ENCODE measurements around the gene CRYGA.

Gene CRYGA

GRCh38 chr2:208192611-208193236, 29.3 kb upstream of the CRYGA start:
- Histone ChIP-seq H3F3A (ENCODE audit: control insufficient read depth, insufficient read depth) (no peaks in the 10 kb centered on the region), H3K4me3 (ENCODE audit: low read length) (no peak overlapping the region), H3K79me2 (ENCODE audit: control insufficient read depth, low read length) (no peaks in the 10 kb centered on the region), H3K27ac (ENCODE audit: low read depth, low read length) (no peak overlapping the region), H3K9me3 (ENCODE audit: control insufficient read depth, insufficient read depth, low read length) (no peaks in the 10 kb centered on the region), H3K4me1 (ENCODE audit: control insufficient read depth, low read length) (no peaks in the 10 kb centered on the region), H3K4me2 (ENCODE audit: low read length) (no peak overlapping the region), H4K20me1 (ENCODE audit: control insufficient read depth, insufficient read depth, low read depth, low read length) (no peaks in the 10 kb centered on the region), H3K27me3 (ENCODE audit: control insufficient read depth, low read length) (no peaks in the 10 kb centered on the region), H3K36me3 (ENCODE audit: control insufficient read depth, low read length) (no peaks in the 10 kb centered on the region), H3K9me2 (replicated peaks; ENCODE audit: control insufficient read depth, low read length) (no peaks in the 10 kb centered on the region)
- TF ChIP-seq CTCF (IDR thresholded peaks at IDR 0.05; ENCODE audit: low read depth, low read length, poor library complexity, severe bottlenecking) (no peak), EZH2phosphoT487 (IDR thresholded peaks at IDR 0.05; ENCODE audit: borderline replicate concordance, low read length) (no peak)

- Histone ChIP-seq H3K27me3 (ENCODE audit: control insufficient read depth, low read length) (0 out of 2 replicates have a peak, but pooled peaks cover 5% of the 10 kb centered on the region), H3K9me3 (ENCODE audit: control insufficient read depth, insufficient read depth, low read length) (no peaks in the 10 kb centered on the region), H3K4me3 (ENCODE audit: low read length) (no peak within 1 kb of the TSS), H3K79me2 (ENCODE audit: control insufficient read depth, low read length) (no peaks in the 10 kb centered on the region), H3F3A (ENCODE audit: control insufficient read depth, insufficient read depth) (no peaks in the 10 kb centered on the region), H3K9me2 (replicated peaks; ENCODE audit: control insufficient read depth, low read length) (no peaks in the 10 kb centered on the region), H4K20me1 (ENCODE audit: control insufficient read depth, insufficient read depth, low read depth, low read length) (no peaks in the 10 kb centered on the region), H3K27ac (ENCODE audit: low read depth, low read length) (no peak within 1 kb of the TSS), H3K36me3 (ENCODE audit: control insufficient read depth, low read length) (no peaks in the 10 kb centered on the region), H3K4me1 (ENCODE audit: control insufficient read depth, low read length) (no peaks in the 10 kb centered on the region), H3K4me2 (ENCODE audit: low read length) (no peak within 1 kb of the TSS)
- TF ChIP-seq CTCF (IDR thresholded peaks at IDR 0.05; ENCODE audit: low read depth, low read length, poor library complexity, severe bottlenecking) (no peak), EZH2phosphoT487 (IDR thresholded peaks at IDR 0.05; ENCODE audit: borderline replicate concordance, low read length) (no peak)
Observed at GRCh38 chr2:208189810-208190503, 26.6 kb upstream of the CRYGA start, which contains the start of gene C2orf80. Gene C2orf80, minus strand, starts transcription at chr2:208190030. Its CDS starts 3,044 bp downstream, at chr2:208186986.

- no peak overlapping the region for H3K27ac ChIP-seq (ENCODE audit: low read depth, low read length)
- no peaks in the 10 kb centered on the region for H4K20me1 ChIP-seq (ENCODE audit: control insufficient read depth, insufficient read depth, low read depth, low read length)
- no peaks in the 10 kb centered on the region for H3K9me3 ChIP-seq (ENCODE audit: control insufficient read depth, insufficient read depth, low read length)
- H3K4me2 ChIP-seq (ENCODE audit: low read length) = no peak overlapping the region
- H3K9me2 ChIP-seq (replicated peaks; ENCODE audit: control insufficient read depth, low read length) = no peaks in the 10 kb centered on the region
- no peaks in the 10 kb centered on the region for H3K79me2 ChIP-seq (ENCODE audit: control insufficient read depth, low read length)
- no peaks in the 10 kb centered on the region for H3K36me3 ChIP-seq (ENCODE audit: control insufficient read depth, low read length)
- no peaks in the 10 kb centered on the region for H3F3A ChIP-seq (ENCODE audit: control insufficient read depth, insufficient read depth)
- TF ChIP-seq EZH2phosphoT487 (IDR thresholded peaks at IDR 0.05; ENCODE audit: borderline replicate concordance, low read length) = no peak
- TF ChIP-seq CTCF (IDR thresholded peaks at IDR 0.05; ENCODE audit: low read depth, low read length, poor library complexity, severe bottlenecking) = no peak
- H3K4me1 ChIP-seq (ENCODE audit: control insufficient read depth, low read length) = no peaks in the 10 kb centered on the region
- peaks cover 9% of the 10 kb centered on the region; the same call in 1 of the 2 replicates for H3K27me3 ChIP-seq (ENCODE audit: control insufficient read depth, low read length)
- no peak overlapping the region for H3K4me3 ChIP-seq (ENCODE audit: low read length)
Observed at GRCh38 chr2:208189069-208189809, 25.9 kb upstream of the CRYGA start.
